Activated B cell treated with CpG ODN at 0.5 μM for 24 hours (primary cell): Measurements from ENCODE around the gene DMKN. TPM values are rescaled to one million over a fixed set of nuclear protein-coding genes. Genes with fewer than 3 reads are reported as not detected.

Experiments
- ATAC-seq: fragments of 200-7000 bp; cut with Tn5 transposase; one replicate; pipeline ENCODE4 v1.10.0; 2021; ENCODE audit warnings: low read depth, mild to moderate bottlenecking, moderate library complexity
- CTCF ChIA-PET: fragments of 350-600 bp; sonication (Branson Sonifier 250); formaldehyde crosslinking; loops from one replicate; lab custom pipeline; 2021; ENCODE audit warnings: antibody characterized with exemption; lab: Charles Lee
- POLR2A ChIA-PET: fragments of 350-600 bp; sonication (Branson Sonifier 250); formaldehyde crosslinking; loops from one replicate; lab custom pipeline; 2021; ENCODE audit warnings: antibody characterized with exemption; lab: Charles Lee
- DNase-seq: peaks from one replicate; pipeline ENCODE4 v3.0.0; 2022
- H3K27ac Mint-ChIP-seq: one replicate; pipeline ENCODE4 v1.8.0; 2020; ENCODE audit warnings: mixed read lengths
- H3K27me3 Mint-ChIP-seq: one replicate; pipeline ENCODE4 v1.8.0; 2021; ENCODE audit warnings: mixed read lengths
- H3K36me3 Mint-ChIP-seq: one replicate; pipeline ENCODE4 v1.8.0; 2021; ENCODE audit warnings: low read depth, mixed read lengths
- H3K4me1 Mint-ChIP-seq: one replicate; pipeline ENCODE4 v1.8.0; 2021; ENCODE audit warnings: mixed read lengths
- H3K4me3 Mint-ChIP-seq: one replicate; pipeline ENCODE4 v1.8.0; 2020; ENCODE audit warnings: mild to moderate bottlenecking, mixed read lengths
- H3K9me3 Mint-ChIP-seq: one replicate; pipeline ENCODE4 v1.8.0; 2020; ENCODE audit warnings: mixed read lengths
- CTCF ChIP-seq: fragments of 200-600 bp; IDR thresholded peaks from one replicate; pipeline ENCODE4 v1.8.0; 2022; ENCODE audit warnings: antibody characterized with exemption, mild to moderate bottlenecking
- intact Hi-C: fragments of 100-400 bp; cut with micrococcal nuclease; formaldehyde crosslinking; loops from one replicate; pipeline ENCODE4 v1.15.1; 2024
- total RNA-seq: library from RNA; stranded (reverse); gene quantifications from 2 replicates; pipeline ENCODE4 v1.2.3, GENCODE V29; 2022

Gene DMKN
- total RNA-seq, 1 donor from 2014 or later: 1.5 TPM

- H3K36me3 Mint-ChIP-seq: peaks cover 3% of the 10 kb centered on the region
- H3K9me3 Mint-ChIP-seq: no peaks in the 10 kb centered on the region
- no peaks in the 10 kb centered on the region for H3K27me3 Mint-ChIP-seq
- ChIA-PET POLR2A (interaction anchor here (1.2 kb wide), 1 partner anchor 25 kb away, joined by 4 read pairs; no protein-coding TSS in a partner anchor), CTCF (no interaction called here)
- H3K4me3 Mint-ChIP-seq: no peak overlapping the region
- H3K27ac Mint-ChIP-seq: peak overlapping the region; percentile 2
- H3K4me1 Mint-ChIP-seq: peaks cover 20% of the 10 kb centered on the region
- intact Hi-C loops: no loop called here
- DNase-seq: no peak
- ATAC-seq: no peak
- no peak for TF ChIP-seq CTCF
These were observed 27.0 kb upstream of the DMKN start for GRCh38 chr19:35540356-35540927.

- DNase-seq (no peak), ATAC-seq (no peak)
- Mint-ChIP-seq H3K36me3 (peaks cover under 1% of the 10 kb centered on the region), H3K4me1 (peaks cover 18% of the 10 kb centered on the region), H3K27ac (no peak overlapping the region), H3K27me3 (no peaks in the 10 kb centered on the region), H3K9me3 (no peaks in the 10 kb centered on the region), H3K4me3 (no peak overlapping the region)
- POLR2A ChIA-PET: interaction anchor here (1.2 kb wide), 1 partner anchor 25 kb away, joined by 4 read pairs; no protein-coding TSS in a partner anchor
- intact Hi-C loops: no loop called here
- no peak for TF ChIP-seq CTCF
- CTCF ChIA-PET: no interaction called here
These were observed 26.4 kb upstream of the DMKN start for GRCh38 chr19:35539850-35540249.

GRCh38 chr19:35539314-35539713 is 25.9 kb upstream of the DMKN start:
- no peak for DNase-seq
- ChIA-PET CTCF (no interaction called here), POLR2A (no interaction called here)
- intact Hi-C loops: no loop called here
- no peak for TF ChIP-seq CTCF
- peaks cover 12% of the 10 kb centered on the region for H3K4me1 Mint-ChIP-seq
- H3K27ac Mint-ChIP-seq: no peak overlapping the region
- no peaks in the 10 kb centered on the region for H3K36me3 Mint-ChIP-seq
- H3K9me3 Mint-ChIP-seq: no peaks in the 10 kb centered on the region
- no peak overlapping the region for H3K4me3 Mint-ChIP-seq
- no peak for ATAC-seq
- H3K27me3 Mint-ChIP-seq: no peaks in the 10 kb centered on the region

- Mint-ChIP-seq H3K9me3 (no peaks in the 10 kb centered on the region), H3K4me3 (no peak overlapping the region), H3K36me3 (no peaks in the 10 kb centered on the region), H3K27ac (no peak overlapping the region), H3K4me1 (peaks cover 15% of the 10 kb centered on the region), H3K27me3 (peaks cover 20% of the 10 kb centered on the region)
- intact Hi-C loops: no loop called here
- TF ChIP-seq CTCF: no peak
- CTCF ChIA-PET: interaction anchor here (0.9 kb wide), 1 partner anchor 18 kb away, joined by 3 read pairs; no protein-coding TSS in a partner anchor
- POLR2A ChIA-PET: no interaction called here
- DNase-seq (no peak), ATAC-seq (no peak)
These were observed 21.5 kb upstream of the DMKN start for GRCh38 chr19:35534803-35535480.

GRCh38 chr19:35533822-35534392 is 20.5 kb upstream of the DMKN start:
- CTCF ChIA-PET: no interaction called here
- no peaks in the 10 kb centered on the region for H3K36me3 Mint-ChIP-seq
- peak overlapping the region; percentile 75 for H3K4me3 Mint-ChIP-seq

More at GRCh38 chr19:35533822-35534392, 20.5 kb upstream of the DMKN start:
- ATAC-seq: peak; percentile 76
- H3K27me3 Mint-ChIP-seq: peaks cover 24% of the 10 kb centered on the region
- H3K4me1 Mint-ChIP-seq: peaks cover 15% of the 10 kb centered on the region
- intact Hi-C loops: no loop called here
- no peak for DNase-seq
- POLR2A ChIA-PET: no interaction called here
- TF ChIP-seq CTCF: no peak
- no peak overlapping the region for H3K27ac Mint-ChIP-seq
- H3K9me3 Mint-ChIP-seq: no peaks in the 10 kb centered on the region
